ENCODE data around the gene RNF14.

DNA sequence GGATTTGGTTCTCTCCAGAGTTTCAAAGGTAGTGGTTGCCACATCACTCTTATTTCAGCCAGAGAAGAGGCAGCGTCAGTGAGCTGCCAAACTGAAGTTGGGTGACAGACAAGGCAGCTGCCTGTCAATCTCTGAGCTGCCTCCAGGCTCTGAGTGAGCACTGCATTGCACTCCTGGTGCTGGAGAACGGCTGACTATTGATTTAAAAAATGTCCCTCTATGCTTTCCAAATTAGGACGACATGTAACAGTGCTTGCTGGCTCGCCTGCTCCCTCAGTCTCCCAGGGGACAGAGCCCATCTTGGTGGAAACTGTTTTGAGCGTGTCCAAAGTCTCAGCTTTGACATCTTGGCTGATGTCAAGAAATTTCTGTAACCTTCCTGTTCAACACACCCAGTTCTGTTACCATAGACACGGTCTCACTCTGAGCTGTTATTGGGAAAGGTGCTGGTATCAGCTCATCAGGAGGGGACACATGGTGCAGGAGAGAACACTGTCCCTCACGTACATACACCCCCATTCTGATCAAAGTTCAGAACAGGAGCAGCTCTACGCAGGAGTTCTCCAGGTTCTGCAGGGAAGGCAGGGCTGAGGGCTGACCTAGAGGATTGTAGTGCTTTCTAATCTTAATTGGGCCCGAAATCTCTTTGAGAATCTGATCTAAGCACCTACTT is 26.6 kb upstream of the RNF14 start:
- TF ChIP-seq, protein P1, sequence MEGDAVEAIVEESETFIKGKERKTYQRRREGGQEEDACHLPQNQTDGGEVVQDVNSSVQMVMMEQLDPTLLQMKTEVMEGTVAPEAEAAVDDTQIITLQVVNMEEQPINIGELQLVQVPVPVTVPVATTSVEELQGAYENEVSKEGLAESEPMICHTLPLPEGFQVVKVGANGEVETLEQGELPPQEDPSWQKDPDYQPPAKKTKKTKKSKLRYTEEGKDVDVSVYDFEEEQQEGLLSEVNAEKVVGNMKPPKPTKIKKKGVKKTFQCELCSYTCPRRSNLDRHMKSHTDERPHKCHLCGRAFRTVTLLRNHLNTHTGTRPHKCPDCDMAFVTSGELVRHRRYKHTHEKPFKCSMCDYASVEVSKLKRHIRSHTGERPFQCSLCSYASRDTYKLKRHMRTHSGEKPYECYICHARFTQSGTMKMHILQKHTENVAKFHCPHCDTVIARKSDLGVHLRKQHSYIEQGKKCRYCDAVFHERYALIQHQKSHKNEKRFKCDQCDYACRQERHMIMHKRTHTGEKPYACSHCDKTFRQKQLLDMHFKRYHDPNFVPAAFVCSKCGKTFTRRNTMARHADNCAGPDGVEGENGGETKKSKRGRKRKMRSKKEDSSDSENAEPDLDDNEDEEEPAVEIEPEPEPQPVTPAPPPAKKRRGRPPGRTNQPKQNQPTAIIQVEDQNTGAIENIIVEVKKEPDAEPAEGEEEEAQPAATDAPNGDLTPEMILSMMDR (conservative IDR thresholded peaks at IDR 0.05; ENCODE audit: low read depth in 2 of 2) = no peak
- TF ChIP-seq EZH2 (IDR thresholded peaks at IDR 0.05; ENCODE audit: low read depth, unreplicated experiment) (no peak), POLR2AphosphoS5 (IDR thresholded peaks at IDR 0.05; ENCODE audit: low read depth) (no peak), EZH2phosphoT487 (IDR thresholded peaks at IDR 0.05; ENCODE audit: unreplicated experiment) (no peak), STAT1 (IDR thresholded peaks at IDR 0.05; ENCODE audit: unreplicated experiment) (no peak), JUNB (IDR thresholded peaks at IDR 0.05; ENCODE audit: unreplicated experiment) (no peak)
- TF ChIP-seq, protein P2, sequence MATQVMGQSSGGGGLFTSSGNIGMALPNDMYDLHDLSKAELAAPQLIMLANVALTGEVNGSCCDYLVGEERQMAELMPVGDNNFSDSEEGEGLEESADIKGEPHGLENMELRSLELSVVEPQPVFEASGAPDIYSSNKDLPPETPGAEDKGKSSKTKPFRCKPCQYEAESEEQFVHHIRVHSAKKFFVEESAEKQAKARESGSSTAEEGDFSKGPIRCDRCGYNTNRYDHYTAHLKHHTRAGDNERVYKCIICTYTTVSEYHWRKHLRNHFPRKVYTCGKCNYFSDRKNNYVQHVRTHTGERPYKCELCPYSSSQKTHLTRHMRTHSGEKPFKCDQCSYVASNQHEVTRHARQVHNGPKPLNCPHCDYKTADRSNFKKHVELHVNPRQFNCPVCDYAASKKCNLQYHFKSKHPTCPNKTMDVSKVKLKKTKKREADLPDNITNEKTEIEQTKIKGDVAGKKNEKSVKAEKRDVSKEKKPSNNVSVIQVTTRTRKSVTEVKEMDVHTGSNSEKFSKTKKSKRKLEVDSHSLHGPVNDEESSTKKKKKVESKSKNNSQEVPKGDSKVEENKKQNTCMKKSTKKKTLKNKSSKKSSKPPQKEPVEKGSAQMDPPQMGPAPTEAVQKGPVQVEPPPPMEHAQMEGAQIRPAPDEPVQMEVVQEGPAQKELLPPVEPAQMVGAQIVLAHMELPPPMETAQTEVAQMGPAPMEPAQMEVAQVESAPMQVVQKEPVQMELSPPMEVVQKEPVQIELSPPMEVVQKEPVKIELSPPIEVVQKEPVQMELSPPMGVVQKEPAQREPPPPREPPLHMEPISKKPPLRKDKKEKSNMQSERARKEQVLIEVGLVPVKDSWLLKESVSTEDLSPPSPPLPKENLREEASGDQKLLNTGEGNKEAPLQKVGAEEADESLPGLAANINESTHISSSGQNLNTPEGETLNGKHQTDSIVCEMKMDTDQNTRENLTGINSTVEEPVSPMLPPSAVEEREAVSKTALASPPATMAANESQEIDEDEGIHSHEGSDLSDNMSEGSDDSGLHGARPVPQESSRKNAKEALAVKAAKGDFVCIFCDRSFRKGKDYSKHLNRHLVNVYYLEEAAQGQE (IDR thresholded peaks at IDR 0.05; ENCODE audit: unreplicated experiment) = no peak
